HCT116 (cell line): Measurements from ENCODE around the gene MSI2. TPM values are rescaled to one million over a fixed set of nuclear protein-coding genes. Genes with fewer than 3 reads are reported as not detected.

Source experiments
- ATAC-seq: fragments of 200-7000 bp; cut with Tn5 transposase; 2 replicates; pipeline ENCODE4 v1.9.1; 2020; ENCODE audit warnings: mild to moderate bottlenecking, moderate library complexity
- BruUV-seq: library from RNA; stranded (reverse); fragments of 400-500 nt; replicated peaks from 2 replicates; lab custom pipeline; 2021; lab: Mats Ljungman, UMichigan
- CTCF ChIA-PET: fragments of 300-600 bp; sonication (Branson Sonifier 250); formaldehyde crosslinking; loops from one replicate; lab custom pipeline; 2021; ENCODE audit warnings: antibody characterized with exemption; lab: Charles Lee
- POLR2A ChIA-PET: fragments of 300-600, 350-600 bp; sonication (Branson Sonifier 250); formaldehyde crosslinking; loops from one replicate; lab custom pipeline; 2021; ENCODE audit warnings: antibody characterized with exemption; lab: Charles Lee
- RAD21 ChIA-PET, 2 experiments: fragments of 300-600 bp; sonication (Branson Sonifier 250); formaldehyde crosslinking; loops; one replicate each; lab custom pipeline; 2023; ENCODE audit warnings: low total read pairs in 2 of 2; ENCODE audit not compliant: uncharacterized antibody in 2 of 2, unreplicated experiment in 2 of 2, low non-redundant PET in 1 of 2; lab: Charles Lee
- DNase-seq: peaks from one replicate; pipeline ENCODE4 v3.0.0-alpha.2; 2010; ENCODE audit warnings: low read depth, low spot score
- H2AFZ ChIP-seq: fragments of 200-600 bp; shearing (Covaris generic), sonication (generic); 2 replicates; pipeline ENCODE4 v1.6.1; 2017; ENCODE audit warnings: low read depth, mixed run types, mixed read lengths, antibody characterized with exemption, low read length; ENCODE audit not compliant: poor library complexity, severe bottlenecking
- H3K27ac ChIP-seq: 2 replicates; pipeline ENCODE4 v1.5.1; 2012; ENCODE audit warnings: low read depth, low read length
- H3K27me3 ChIP-seq: fragments of 200-600 bp; sonication (generic); 2 replicates; pipeline ENCODE4 v1.6.1; 2016; ENCODE audit warnings: mixed run types, low read length, mixed read lengths; ENCODE audit not compliant: insufficient read depth
- H3K36me3 ChIP-seq, 2 experiments: fragments of 200-500 bp in 1 of 2; fragments of 200-600 bp in 1 of 2; sonication (Bioruptor generic) in 1 of 2; sonication (generic) in 1 of 2; 2 replicates each; pipeline versions ENCODE4 v1.5.1 to v1.6.1; 2014 to 2016; ENCODE audit warnings: low read length in 2 of 2, inconsistent platforms in 1 of 2, mixed read lengths in 1 of 2, mixed run types in 1 of 2; ENCODE audit not compliant: insufficient read depth in 2 of 2, control insufficient read depth in 1 of 2
- H3K4me1 ChIP-seq, 2 experiments: fragments of 200-600 bp in 1 of 2; sonication (generic) in 1 of 2; 2 replicates each; pipeline versions ENCODE4 v1.5.1 to v1.6.1; 2012 to 2017; ENCODE audit warnings: low read length in 2 of 2, inconsistent platforms in 1 of 2, mild to moderate bottlenecking in 1 of 2, mixed read lengths in 1 of 2, mixed run types in 1 of 2, moderate library complexity in 1 of 2; ENCODE audit not compliant: insufficient read depth in 2 of 2, control insufficient read depth in 1 of 2
- H3K4me2 ChIP-seq: fragments of 200-600 bp; sonication (generic); 2 replicates; pipeline ENCODE4 v1.6.1; 2017; ENCODE audit warnings: mixed run types, low read length, mixed read lengths
- H3K4me3 ChIP-seq, 2 experiments: fragments of 200-600 bp in 1 of 2; sonication (generic) in 1 of 2; replicated peaks in 1 of 2; 2 replicates each; pipeline ENCODE4 v1.5.1; 2011 to 2016; ENCODE audit warnings: low read length in 2 of 2, control low read depth in 1 of 2, low read depth in 1 of 2, mild to moderate bottlenecking in 1 of 2, mixed read lengths in 1 of 2, mixed run types in 1 of 2
- H3K79me2 ChIP-seq: fragments of 200-600 bp; sonication (generic); 2 replicates; pipeline ENCODE4 v1.6.1; 2017; ENCODE audit warnings: mild to moderate bottlenecking, mixed run types, low read length, moderate library complexity, mixed read lengths; ENCODE audit not compliant: insufficient read depth
- H3K9ac ChIP-seq: fragments of 200-600 bp; sonication (generic); 2 replicates; pipeline ENCODE4 v1.6.1; 2016; ENCODE audit warnings: low read length, mixed read lengths
- H3K9me2 ChIP-seq: fragments of 200-600 bp; sonication (generic), shearing (Covaris generic); 2 replicates; pipeline ENCODE4 v1.6.1; 2017; ENCODE audit warnings: mixed run types, mild to moderate bottlenecking, moderate library complexity; ENCODE audit not compliant: insufficient read depth
- H3K9me3 ChIP-seq, 2 experiments: fragments of 200-500 bp in 1 of 2; fragments of 200-600 bp in 1 of 2; sonication (Bioruptor generic) in 1 of 2; sonication (generic) in 1 of 2; 2 replicates each; pipeline ENCODE4 v1.6.1; 2014 to 2017; ENCODE audit warnings: low read length in 2 of 2, mixed read lengths in 2 of 2, inconsistent platforms in 1 of 2, low read depth in 1 of 2, mild to moderate bottlenecking in 1 of 2, mixed run types in 1 of 2, moderate library complexity in 1 of 2; ENCODE audit not compliant: control insufficient read depth in 1 of 2, insufficient read depth in 1 of 2
- H4K20me1 ChIP-seq: fragments of 200-600 bp; sonication (generic), shearing (Covaris generic); 2 replicates; pipeline ENCODE4 v1.6.1; 2017; ENCODE audit warnings: mixed run types, mild to moderate bottlenecking, moderate library complexity; ENCODE audit not compliant: insufficient read depth
- ATF3 ChIP-seq: IDR thresholded peaks from 2 replicates; pipeline ENCODE4 v1.6.1; 2012
- CBX3 ChIP-seq: IDR thresholded peaks from 2 replicates; pipeline ENCODE4 v1.6.1; 2012; ENCODE audit warnings: low read depth
- CEBPB ChIP-seq: IDR thresholded peaks from 2 replicates; pipeline ENCODE4 v1.6.1; 2012; ENCODE audit warnings: low read depth
- EGR1 ChIP-seq: IDR thresholded peaks from 2 replicates; pipeline ENCODE4 v1.6.1; 2012; ENCODE audit warnings: low read depth
- ELF1 ChIP-seq: IDR thresholded peaks from 2 replicates; pipeline ENCODE4 v1.6.1; 2012; ENCODE audit warnings: low read depth, borderline replicate concordance
- EZH2 ChIP-seq: fragments of 200-600 bp; sonication (generic); IDR thresholded peaks from 2 replicates; pipeline ENCODE4 v1.6.1; 2017; ENCODE audit warnings: antibody characterized with exemption, mixed run types
- EZH2phosphoT487 ChIP-seq: fragments of 200-600 bp; IDR thresholded peaks from 2 replicates; pipeline ENCODE4 v1.6.1; 2018; ENCODE audit warnings: antibody characterized with exemption, borderline replicate concordance
- FOSL1 ChIP-seq: IDR thresholded peaks from 2 replicates; pipeline ENCODE4 v1.6.1; 2012; ENCODE audit warnings: low read depth
- JUND ChIP-seq: IDR thresholded peaks from 2 replicates; pipeline ENCODE4 v1.6.1; 2012
- MAX ChIP-seq: IDR thresholded peaks from 2 replicates; pipeline ENCODE4 v1.6.1; 2012
- POLR2A ChIP-seq: IDR thresholded peaks from 2 replicates; pipeline ENCODE4 v1.7.0; 2011; ENCODE audit warnings: borderline replicate concordance; ENCODE audit not compliant: insufficient read depth, insufficient read length; ENCODE audit errors: extremely low read depth
- POLR2AphosphoS5 ChIP-seq: IDR thresholded peaks from 2 replicates; pipeline ENCODE4 v1.6.1; 2011; ENCODE audit warnings: mild to moderate bottlenecking, low read depth, low read length, moderate library complexity
- REST ChIP-seq: IDR thresholded peaks from 2 replicates; pipeline ENCODE4 v1.6.1; 2012; ENCODE audit warnings: low read depth
- SIN3A ChIP-seq: IDR thresholded peaks from 2 replicates; pipeline ENCODE4 v1.6.1; 2012; ENCODE audit warnings: low read depth
- SRF ChIP-seq: IDR thresholded peaks from 2 replicates; pipeline ENCODE4 v1.6.1; 2012; ENCODE audit warnings: low read depth
- TCF7L2 ChIP-seq: IDR thresholded peaks from 2 replicates; pipeline ENCODE4 v1.7.0; 2011; ENCODE audit warnings: borderline replicate concordance, inconsistent platforms; ENCODE audit not compliant: insufficient read depth, insufficient read length; ENCODE audit errors: extremely low read depth
- YY1 ChIP-seq: IDR thresholded peaks from 2 replicates; pipeline ENCODE4 v1.6.1; 2011; ENCODE audit warnings: low read length, low read depth, moderate library complexity, mild to moderate bottlenecking; ENCODE audit not compliant: insufficient replicate concordance; ENCODE audit errors: extremely low read depth
- ZBTB33 ChIP-seq: IDR thresholded peaks from 2 replicates; pipeline ENCODE4 v1.6.1; 2011; ENCODE audit warnings: mild to moderate bottlenecking, low read length, moderate library complexity; ENCODE audit not compliant: insufficient replicate concordance; ENCODE audit errors: extremely low read depth
- ZFX ChIP-seq: fragments of 450-650 bp; IDR thresholded peaks from 2 replicates; pipeline ENCODE4 v1.6.1; 2017
- ZNF274 ChIP-seq: fragments of 200-500 bp; sonication (Bioruptor generic); IDR thresholded peaks from 2 replicates; pipeline ENCODE4 v1.6.1; 2014; ENCODE audit warnings: mild to moderate bottlenecking, low read depth, low read length, inconsistent platforms
- intact Hi-C: fragments of 100-400 bp; cut with micrococcal nuclease; formaldehyde crosslinking; loops from 2 replicates; pipeline ENCODE4 v1.10.0; 2022
- total RNA-seq: library from RNA; stranded (reverse); gene quantifications from one replicate; pipeline ENCODE4 v1.2.1, GENCODE V29; 2021; ENCODE audit not compliant: unreplicated experiment

MSI2 gene
- total RNA-seq, 1 experiment from 2014 or later, result 137 TPM

GRCh38 chr17:57486882-57487301, 230.6 kb downstream of the MSI2 start:
- TF ChIP-seq POLR2AphosphoS5, result no peak
- TF ChIP-seq MAX, result no peak
- TF ChIP-seq CBX3, result no peak
- no peak for TF ChIP-seq ATF3
- TF ChIP-seq EGR1, result no peak
- TF ChIP-seq ZFX, result no peak
- TF ChIP-seq SRF, result no peak
- no peak for TF ChIP-seq EZH2phosphoT487
- no peak for TF ChIP-seq FOSL1
- no peak for TF ChIP-seq TCF7L2
- no peak for TF ChIP-seq SIN3A
- no peak for TF ChIP-seq JUND
- no peak for TF ChIP-seq ZBTB33
- TF ChIP-seq POLR2A, result no peak
- TF ChIP-seq CEBPB, result no peak
- TF ChIP-seq EZH2, result no peak
- no peak for TF ChIP-seq YY1
- TF ChIP-seq ELF1, result no peak
- no peak for TF ChIP-seq ZNF274
- no peak for TF ChIP-seq REST
- Histone ChIP-seq H3K79me2 (no peaks in the 10 kb centered on the region), H3K4me3 (no peak overlapping the region), H2AFZ (no peak overlapping the region), H3K9ac (no peak overlapping the region), H3K9me2 (no peaks in the 10 kb centered on the region), H4K20me1 (0 out of 2 replicates have a peak, but pooled peaks cover 1% of the 10 kb centered on the region), H3K36me3 (no peaks in the 10 kb centered on the region), H3K9me3 (no peaks in the 10 kb centered on the region), H3K4me1 (no peaks in the 10 kb centered on the region), H3K27ac (no peak overlapping the region), H3K27me3 (no peaks in the 10 kb centered on the region), H3K4me2 (no peak overlapping the region)
- intact Hi-C loops, result no loop called here
- ChIA-PET CTCF (interaction anchor here (0.9 kb wide), 1 partner anchor 11 kb away, joined by 3 read pairs; no protein-coding TSS in a partner anchor), RAD21 (no interaction called here), POLR2A (no interaction called here)
- no TSS peak for BruUV-seq
- DNase-seq, result no peak
- no peak for ATAC-seq
